ENCODE data around the gene NCMAP. TPM values are rescaled to one million over a fixed set of nuclear protein-coding genes. Genes with fewer than 3 reads are reported as not detected.

The NCMAP gene
- total RNA-seq, 3 donors from 2014 or later: 0.16 to 8.2 (median 0.98) TPM

GRCh38 chr1:24636661-24637357 lies 80.9 kb downstream of the NCMAP start:
- Histone ChIP-seq H3K4me3 (no peak overlapping the region), H3K4me1 (peaks cover 0 to 6% of the 10 kb centered on the region in 2 donors), H3K9me3 (no peaks in the 10 kb centered on the region), H3K27ac (no peak overlapping the region), H3K27me3 (no peaks in the 10 kb centered on the region), H3K36me3 (no peaks in the 10 kb centered on the region)
- DNase-seq (ENCODE audit: low spot score in 2 of 2): no peak
- intact Hi-C loops (cut with DNase I; ENCODE audit: low total_unique reads): no loop called here
- TF ChIP-seq POLR2A (IDR thresholded peaks at IDR 0.05) (no peak), CTCF (IDR thresholded peaks at IDR 0.05) (no peak), POLR2AphosphoS5 (IDR thresholded peaks at IDR 0.05) (no peak)

- no peak for DNase-seq (ENCODE audit: low spot score in 2 of 2)
- Histone ChIP-seq H3K4me3 (no peak overlapping the region), H3K4me1 (peaks cover 0 to 7% of the 10 kb centered on the region in 2 donors), H3K27me3 (no peaks in the 10 kb centered on the region), H3K36me3 (no peaks in the 10 kb centered on the region), H3K9me3 (no peaks in the 10 kb centered on the region), H3K27ac (peak overlapping the region; percentile 70 to 80)
- intact Hi-C loops (cut with DNase I; ENCODE audit: low total_unique reads): no loop called here
- TF ChIP-seq POLR2A (IDR thresholded peaks at IDR 0.05) (no peak), POLR2AphosphoS5 (IDR thresholded peaks at IDR 0.05) (no peak), CTCF (IDR thresholded peaks at IDR 0.05) (no peak)
Observed at GRCh38 chr1:24639094-24639493, 83.2 kb downstream of the NCMAP start.

DNA sequence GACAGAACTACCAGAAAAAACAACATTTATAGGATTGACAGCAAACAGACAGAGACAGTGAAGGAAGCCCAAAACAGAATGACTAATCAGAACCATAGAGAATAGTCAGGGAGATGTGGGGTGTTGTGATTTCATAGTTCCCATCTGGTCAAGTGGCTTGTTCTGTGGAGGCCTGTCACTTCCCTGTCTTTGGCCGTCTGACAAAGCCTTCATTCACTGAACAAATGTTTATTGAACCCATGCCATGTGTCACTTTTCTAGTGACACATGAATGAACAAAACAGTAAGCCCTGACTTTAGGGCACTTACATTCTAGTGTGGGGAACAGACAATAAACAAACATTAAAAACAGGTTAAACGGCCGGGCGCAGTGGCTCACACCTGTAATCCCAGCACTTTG lies 84.0 kb downstream of the NCMAP start:
- intact Hi-C loops (cut with DNase I; ENCODE audit: low total_unique reads): no loop called here
- Histone ChIP-seq H3K4me3 (no peak overlapping the region), H3K9me3 (no peaks in the 10 kb centered on the region), H3K36me3 (no peaks in the 10 kb centered on the region), H3K27me3 (no peaks in the 10 kb centered on the region), H3K27ac (peak overlapping the region; percentile 70 to 80), H3K4me1 (peaks cover 0 to 15% of the 10 kb centered on the region in 2 donors)
- DNase-seq (ENCODE audit: low spot score in 2 of 2): peak in 1 of 2 donors; percentile 45
- TF ChIP-seq POLR2A (IDR thresholded peaks at IDR 0.05) (no peak), POLR2AphosphoS5 (IDR thresholded peaks at IDR 0.05) (no peak), CTCF (IDR thresholded peaks at IDR 0.05) (no peak)

DNA sequence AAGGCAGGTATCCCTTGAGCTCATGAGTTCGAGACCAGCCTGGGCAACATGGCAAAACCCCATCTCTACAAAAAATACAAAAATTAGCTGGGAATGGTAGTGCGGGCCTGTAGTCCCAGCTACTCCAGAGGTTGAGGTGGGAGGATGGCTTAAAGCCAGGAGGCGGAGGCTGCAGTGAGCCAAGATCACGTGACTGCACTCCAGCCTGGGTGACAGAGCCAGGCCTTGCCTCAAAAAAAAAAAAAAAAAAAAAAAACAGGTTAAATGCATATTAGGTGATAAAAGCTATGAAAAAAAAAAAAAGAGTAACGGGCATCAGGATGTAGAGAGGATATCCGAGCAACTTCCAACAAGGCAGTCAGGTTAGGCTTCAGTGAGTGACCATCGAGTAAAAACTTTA lies 84.4 kb downstream of the NCMAP start:
- no peaks in the 10 kb centered on the region for H3K36me3 ChIP-seq
- DNase-seq (ENCODE audit: low spot score in 2 of 2): peak in 1 of 2 donors; percentile 56
- intact Hi-C loops (cut with DNase I; ENCODE audit: low total_unique reads): no loop called here
- no peaks in the 10 kb centered on the region for H3K27me3 ChIP-seq
- no peaks in the 10 kb centered on the region for H3K9me3 ChIP-seq
- H3K4me1 ChIP-seq: peaks cover 0 to 19% of the 10 kb centered on the region in 2 donors
- TF ChIP-seq CTCF (IDR thresholded peaks at IDR 0.05) (no peak), POLR2A (IDR thresholded peaks at IDR 0.05) (no peak), POLR2AphosphoS5 (IDR thresholded peaks at IDR 0.05) (no peak)
- no peak overlapping the region for H3K4me3 ChIP-seq
- peak overlapping the region; percentile 70 to 80 for H3K27ac ChIP-seq

DNA sequence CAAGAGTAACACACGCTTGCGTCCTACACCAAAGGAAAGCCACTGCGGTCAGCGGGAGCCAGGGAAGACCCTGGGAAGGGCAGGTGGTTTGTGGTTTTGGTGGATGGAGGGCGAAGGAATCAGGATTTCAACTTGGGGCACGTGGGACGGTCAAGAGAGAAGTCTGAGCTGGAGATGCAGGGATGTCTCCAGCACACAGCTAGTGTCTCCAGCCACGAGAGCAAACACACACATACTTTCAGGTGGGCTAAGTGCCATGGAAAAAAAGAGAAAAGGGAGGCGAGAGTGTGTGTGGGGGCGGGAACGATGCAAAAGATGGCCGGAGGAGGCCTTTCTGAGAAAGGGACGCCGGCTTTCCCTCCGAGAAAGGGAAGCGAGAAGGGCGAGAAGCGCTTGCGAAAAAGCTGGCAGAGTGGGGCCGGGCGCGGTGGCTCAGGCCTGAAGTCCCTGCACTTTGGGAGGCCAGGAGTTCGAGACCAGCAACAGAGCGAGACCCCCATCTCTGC lies 85.8 kb downstream of the NCMAP start:
- H3K27ac ChIP-seq: peak overlapping the region; percentile 100
- TF ChIP-seq CTCF (IDR thresholded peaks at IDR 0.05) (peak in 1 of 3 donors; percentile 13), POLR2AphosphoS5 (IDR thresholded peaks at IDR 0.05) (no peak)
- H3K4me1 ChIP-seq: peaks cover 0 to 22% of the 10 kb centered on the region in 2 donors
- intact Hi-C loops (cut with DNase I; ENCODE audit: low total_unique reads): no loop called here
- H3K36me3 ChIP-seq: peaks cover 3% of the 10 kb centered on the region
- DNase-seq (ENCODE audit: low spot score in 2 of 2): peak in 1 of 2 donors; percentile 48
- H3K4me3 ChIP-seq: peak overlapping the region; percentile 93 to 99 (median 96)
- H3K9me3 ChIP-seq: no peaks in the 10 kb centered on the region
- no peaks in the 10 kb centered on the region for H3K27me3 ChIP-seq

Data from breast epithelium (tissue), 4 donors.